HepG2 (cell line): ENCODE measurements around the gene EPB41L5. TPM values are rescaled to one million over a fixed set of nuclear protein-coding genes. Genes with fewer than 3 reads are reported as not detected.

Source experiments
- EED ChIP-seq: sonication (generic); formaldehyde crosslinking; IDR thresholded peaks from 2 replicates; pipeline ENCODE4 v1.5.0; 2020; ENCODE audit warnings: mild to moderate bottlenecking, missing genetic modification reagents
- ETV6 ChIP-seq: sonication (generic); formaldehyde crosslinking; conservative IDR thresholded peaks from 2 replicates; pipeline ENCODE4 v1.4.0; 2020; ENCODE audit warnings: missing genetic modification reagents
- HDAC6 ChIP-seq: fragments of 200-600 bp; sonication (generic); IDR thresholded peaks from 2 replicates; pipeline ENCODE4 v1.7.0; 2017; ENCODE audit warnings: mild to moderate bottlenecking, antibody characterized with exemption, low read length, low read depth
- HNRNPL ChIP-seq: fragments of 200-400 bp; formaldehyde crosslinking; IDR thresholded peaks from 2 replicates; pipeline ENCODE4 v1.6.1; 2017; ENCODE audit warnings: mild to moderate bottlenecking, low read depth, low read length
- KLF15 ChIP-seq: sonication (generic); formaldehyde crosslinking; IDR thresholded peaks from 2 replicates; pipeline ENCODE4 v1.8.1; 2023; ENCODE audit warnings: borderline replicate concordance, mild to moderate bottlenecking, inconsistent platforms, missing genetic modification reagents, mixed read lengths
- MED13 ChIP-seq: sonication (generic); formaldehyde crosslinking; IDR thresholded peaks from 2 replicates; pipeline ENCODE4 v1.5.0; 2020; ENCODE audit warnings: missing genetic modification reagents
- MYC ChIP-seq: sonication (generic); formaldehyde crosslinking; IDR thresholded peaks from 2 replicates; pipeline ENCODE4 v1.9.0; 2021; ENCODE audit warnings: missing genetic modification reagents, borderline replicate concordance
- RBM39 ChIP-seq: fragments of 200-400 bp; formaldehyde crosslinking; IDR thresholded peaks from one replicate; pipeline ENCODE4 v1.6.1; 2018; ENCODE audit warnings: antibody characterized with exemption, mild to moderate bottlenecking, low read depth, low read length; ENCODE audit not compliant: poor library complexity, severe bottlenecking
- RFX1 ChIP-seq: fragments of 450-650 bp; IDR thresholded peaks from 2 replicates; pipeline ENCODE4 v1.6.1; 2017
- SAP130 ChIP-seq: IDR thresholded peaks from 2 replicates; pipeline ENCODE4 v1.6.1; 2016; ENCODE audit warnings: low read depth
- ZNF407 ChIP-seq: sonication (generic); formaldehyde crosslinking; IDR thresholded peaks from one replicate; pipeline ENCODE4 v1.5.1; 2020; ENCODE audit warnings: mild to moderate bottlenecking, missing genetic modification reagents; ENCODE audit errors: not compliant biosample characterization
- ZNF431 ChIP-seq: sonication (generic); formaldehyde crosslinking; IDR thresholded peaks from 2 replicates; pipeline ENCODE4 v1.9.0; 2022; ENCODE audit warnings: missing genetic modification reagents, low read depth, mild to moderate bottlenecking, borderline replicate concordance
- ZNF496 ChIP-seq: sonication (generic); formaldehyde crosslinking; IDR thresholded peaks from 2 replicates; pipeline ENCODE4 v1.8.1; 2023; ENCODE audit warnings: mild to moderate bottlenecking, moderate library complexity, missing genetic modification reagents; ENCODE audit not compliant: insufficient replicate concordance
- ZNF546 ChIP-seq: sonication (generic); formaldehyde crosslinking; conservative IDR thresholded peaks from 2 replicates; pipeline ENCODE4 v1.8.1; 2023; ENCODE audit warnings: mild to moderate bottlenecking, missing genetic modification reagents
- ZNF547 ChIP-seq: sonication (generic); formaldehyde crosslinking; IDR thresholded peaks from 2 replicates; pipeline ENCODE4 v1.5.1; 2020; ENCODE audit warnings: mild to moderate bottlenecking, missing genetic modification reagents
- ZNF776 ChIP-seq: sonication (generic); formaldehyde crosslinking; IDR thresholded peaks from 2 replicates; pipeline ENCODE4 v1.4.0; 2020; ENCODE audit warnings: mild to moderate bottlenecking, missing genetic modification reagents
- polyA plus RNA-seq, 8 experiments: library from polyadenylated mRNA; depleted of rRNA in 3 of 8; stranded (reverse) in 7 of 8; unstranded in 1 of 8; fragments of >200 nt; fragmentation: Illumina TruSeq in 4 of 8; extraction: Trizol in 4 of 8; gene quantifications; 2 replicates each; pipeline versions ENCODE4 v1.2.1 to v1.2.3, GENCODE V29; 2011 to 2016; ENCODE audit warnings: low read depth in 4 of 8, missing spikeins in 1 of 8, mixed read lengths in 1 of 8; ENCODE audit not compliant: insufficient read depth in 1 of 8
- total RNA-seq, 5 experiments: library from RNA; depleted of rRNA; stranded (reverse); fragments of >200 nt; fragmentation: Illumina TruSeq; extraction: Trizol; gene quantifications; 2 replicates each; pipeline ENCODE4 v1.2.3, GENCODE V29; 2016; ENCODE audit warnings: low read depth in 1 of 5
- TF ChIP-seq, protein P1 (sequence below): sonication (generic); formaldehyde crosslinking; IDR thresholded peaks from 2 replicates; pipeline ENCODE4 v1.5.1; 2020; ENCODE audit warnings: mild to moderate bottlenecking, moderate library complexity, missing genetic modification reagents
- TF ChIP-seq, protein P2 (sequence below): sonication (generic); formaldehyde crosslinking; IDR thresholded peaks from 2 replicates; pipeline ENCODE4 v1.8.0; 2023; ENCODE audit warnings: mild to moderate bottlenecking, missing genetic modification reagents

The EPB41L5 gene
- total and polyA plus RNA-seq, 2 of the 13 experiments (the other 11 are each of a cell fraction or from before 2014, with no cell fraction given) = 40.5 to 47.5 TPM

DNA sequence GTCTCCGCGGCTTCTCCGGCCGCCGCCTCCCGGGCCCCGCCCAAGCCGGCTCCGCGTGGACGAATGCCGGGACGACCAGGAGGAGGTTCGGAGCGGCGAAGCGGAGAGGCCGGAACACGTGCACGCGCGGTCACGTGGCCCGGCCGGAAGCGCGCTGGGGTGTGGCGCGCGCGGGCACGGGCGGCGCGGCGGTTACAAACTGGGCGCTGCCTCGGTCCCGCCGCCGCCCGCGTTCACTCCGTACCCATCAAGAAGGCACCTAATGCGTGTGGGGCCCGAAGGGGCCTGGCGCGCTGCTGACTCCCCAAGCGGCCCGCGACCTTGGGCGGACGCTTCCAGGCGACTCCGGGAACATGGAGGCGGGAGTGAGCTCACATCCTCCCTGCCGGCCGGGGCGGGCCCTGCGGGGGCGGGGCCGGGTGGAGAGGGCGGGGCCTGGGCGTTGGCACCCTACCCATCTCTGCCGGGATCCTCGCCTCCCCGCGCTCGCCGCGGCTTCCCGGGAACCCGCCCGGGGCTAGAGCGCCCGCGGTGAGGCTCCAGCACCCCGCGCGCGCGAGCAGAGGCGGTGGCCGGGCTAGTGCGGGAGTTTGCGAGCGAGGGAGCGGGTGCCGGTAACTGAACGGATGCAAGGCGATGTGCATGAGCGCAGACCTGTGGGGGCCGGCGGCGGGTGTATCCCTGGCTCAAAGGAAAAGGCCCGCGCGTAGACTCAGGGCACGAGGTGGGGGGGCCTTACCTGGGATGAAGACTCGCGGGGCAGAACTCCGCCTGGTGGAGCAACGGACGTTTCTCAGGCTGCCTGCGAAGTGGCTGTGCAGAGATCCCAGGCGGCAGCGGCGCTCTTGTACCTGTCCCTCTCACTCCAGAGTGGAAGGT, 210.4 kb downstream of the EPB41L5 start, which contains the start of gene TMEM185B (continued):
- TF ChIP-seq MYC = peak; percentile 22; the same call in 1 of the 2 replicates
- TF ChIP-seq ETV6 (CRISPR knock-in tag) = no peak
- TF ChIP-seq SAP130 (CRISPR knock-in tag) = peak; percentile 66; the same call in 1 of the 2 replicates
- TF ChIP-seq HNRNPL = peak; percentile 80; the same call in 1 of the 2 replicates
- 0 out of 2 replicates have a peak, but pooled peaks have one; percentile 43 for TF ChIP-seq ZNF431 (CRISPR knock-in tag)
- TF ChIP-seq, protein P1, sequence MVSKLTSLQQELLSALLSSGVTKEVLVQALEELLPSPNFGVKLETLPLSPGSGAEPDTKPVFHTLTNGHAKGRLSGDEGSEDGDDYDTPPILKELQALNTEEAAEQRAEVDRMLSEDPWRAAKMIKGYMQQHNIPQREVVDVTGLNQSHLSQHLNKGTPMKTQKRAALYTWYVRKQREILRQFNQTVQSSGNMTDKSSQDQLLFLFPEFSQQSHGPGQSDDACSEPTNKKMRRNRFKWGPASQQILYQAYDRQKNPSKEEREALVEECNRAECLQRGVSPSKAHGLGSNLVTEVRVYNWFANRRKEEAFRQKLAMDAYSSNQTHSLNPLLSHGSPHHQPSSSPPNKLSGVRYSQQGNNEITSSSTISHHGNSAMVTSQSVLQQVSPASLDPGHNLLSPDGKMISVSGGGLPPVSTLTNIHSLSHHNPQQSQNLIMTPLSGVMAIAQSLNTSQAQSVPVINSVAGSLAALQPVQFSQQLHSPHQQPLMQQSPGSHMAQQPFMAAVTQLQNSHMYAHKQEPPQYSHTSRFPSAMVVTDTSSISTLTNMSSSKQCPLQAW (CRISPR knock-in tag) = peak; percentile 53
- TF ChIP-seq MED13 (CRISPR knock-in tag) = 0 out of 2 replicates have a peak, but pooled peaks have one; percentile 20
- TF ChIP-seq ZNF776 (CRISPR knock-in tag) = no peak; the same call in 1 of the 2 replicates
- TF ChIP-seq ZNF407 (CRISPR knock-in tag) = peak; percentile 30
- no peak for TF ChIP-seq HDAC6
- TF ChIP-seq ZNF547 = no peak; the same call in 1 of the 2 replicates
- no peak for TF ChIP-seq RFX1
- TF ChIP-seq, protein P2, sequence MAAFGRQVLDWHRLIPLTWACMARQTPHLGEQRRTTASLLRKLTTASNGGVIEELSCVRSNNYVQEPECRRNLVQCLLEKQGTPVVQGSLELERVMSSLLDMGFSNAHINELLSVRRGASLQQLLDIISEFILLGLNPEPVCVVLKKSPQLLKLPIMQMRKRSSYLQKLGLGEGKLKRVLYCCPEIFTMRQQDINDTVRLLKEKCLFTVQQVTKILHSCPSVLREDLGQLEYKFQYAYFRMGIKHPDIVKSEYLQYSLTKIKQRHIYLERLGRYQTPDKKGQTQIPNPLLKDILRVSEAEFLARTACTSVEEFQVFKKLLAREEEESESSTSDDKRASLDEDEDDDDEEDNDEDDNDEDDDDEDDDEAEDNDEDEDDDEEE = peak; percentile 58; the same call in 1 of the 2 replicates
- no peak for TF ChIP-seq ZNF496 (CRISPR knock-in tag)
- TF ChIP-seq RBM39 = peak; percentile 95
- no peak for TF ChIP-seq KLF15 (CRISPR knock-in tag)
- peak; percentile 77; the same call in 1 of the 2 replicates for TF ChIP-seq EED (CRISPR knock-in tag)
- peak; percentile 37; the same call in 1 of the 2 replicates for TF ChIP-seq ZNF546 (CRISPR knock-in tag)
